Endothelial cell (in vitro differentiated cells): ENCODE measurements around the gene ALOX5. TPM values are rescaled to one million over a fixed set of nuclear protein-coding genes. Genes with fewer than 3 reads are reported as not detected.

ENCODE experiments used
- DNase-seq: peaks from one replicate; pipeline ENCODE4 v3.0.0; 2021; ENCODE audit warnings: low spot score
- H3K27ac Mint-ChIP-seq: one replicate; pipeline ENCODE4 v1.8.0; 2021; ENCODE audit warnings: mixed read lengths, inconsistent platforms; ENCODE audit not compliant: unreplicated experiment
- H3K27me3 Mint-ChIP-seq: one replicate; pipeline ENCODE4 v1.8.0; 2021; ENCODE audit warnings: mild to moderate bottlenecking, moderate library complexity, mixed read lengths, inconsistent platforms; ENCODE audit not compliant: unreplicated experiment
- H3K36me3 Mint-ChIP-seq: one replicate; pipeline ENCODE4 v1.8.0; 2021; ENCODE audit warnings: mild to moderate bottlenecking, low read depth, mixed read lengths, inconsistent platforms; ENCODE audit not compliant: unreplicated experiment
- H3K4me1 Mint-ChIP-seq: one replicate; pipeline ENCODE4 v1.8.0; 2021; ENCODE audit warnings: mild to moderate bottlenecking, mixed read lengths, inconsistent platforms; ENCODE audit not compliant: unreplicated experiment
- H3K4me3 Mint-ChIP-seq: one replicate; pipeline ENCODE4 v1.8.0; 2021; ENCODE audit warnings: mild to moderate bottlenecking, mixed read lengths, inconsistent platforms; ENCODE audit not compliant: unreplicated experiment
- H3K9me3 Mint-ChIP-seq: one replicate; pipeline ENCODE4 v1.8.0; 2021; ENCODE audit warnings: mixed read lengths, inconsistent platforms; ENCODE audit not compliant: unreplicated experiment
- total RNA-seq: library from RNA; stranded (reverse); fragmentation: NEBNext Ultra II Directional; extraction: Animal tissue kit (Norgen Biotek cat#: 25700); gene quantifications from one replicate; pipeline ENCODE4 v1.2.1, GENCODE V29; 2021; ENCODE audit not compliant: unreplicated experiment
- TF ChIP-seq, protein P1 (sequence below): fragments of 200-600 bp; sonication (generic); IDR thresholded peaks from one replicate; pipeline ENCODE4 v1.5.0; 2021; ENCODE audit warnings: antibody characterized with exemption; ENCODE audit not compliant: unreplicated experiment

Gene ALOX5
- total RNA-seq, 1 donor from 2014 or later, result 0.18 TPM

GRCh38 chr10:45457487-45457886, 83.5 kb downstream of the ALOX5 start:
- Mint-ChIP-seq H3K9me3 (no peaks in the 10 kb centered on the region), H3K36me3 (peaks cover 44% of the 10 kb centered on the region), H3K4me1 (peaks cover 5% of the 10 kb centered on the region), H3K27me3 (peaks cover 4% of the 10 kb centered on the region), H3K27ac (no peak overlapping the region), H3K4me3 (no peak overlapping the region)
- no peak for DNase-seq
- TF ChIP-seq, protein P1, sequence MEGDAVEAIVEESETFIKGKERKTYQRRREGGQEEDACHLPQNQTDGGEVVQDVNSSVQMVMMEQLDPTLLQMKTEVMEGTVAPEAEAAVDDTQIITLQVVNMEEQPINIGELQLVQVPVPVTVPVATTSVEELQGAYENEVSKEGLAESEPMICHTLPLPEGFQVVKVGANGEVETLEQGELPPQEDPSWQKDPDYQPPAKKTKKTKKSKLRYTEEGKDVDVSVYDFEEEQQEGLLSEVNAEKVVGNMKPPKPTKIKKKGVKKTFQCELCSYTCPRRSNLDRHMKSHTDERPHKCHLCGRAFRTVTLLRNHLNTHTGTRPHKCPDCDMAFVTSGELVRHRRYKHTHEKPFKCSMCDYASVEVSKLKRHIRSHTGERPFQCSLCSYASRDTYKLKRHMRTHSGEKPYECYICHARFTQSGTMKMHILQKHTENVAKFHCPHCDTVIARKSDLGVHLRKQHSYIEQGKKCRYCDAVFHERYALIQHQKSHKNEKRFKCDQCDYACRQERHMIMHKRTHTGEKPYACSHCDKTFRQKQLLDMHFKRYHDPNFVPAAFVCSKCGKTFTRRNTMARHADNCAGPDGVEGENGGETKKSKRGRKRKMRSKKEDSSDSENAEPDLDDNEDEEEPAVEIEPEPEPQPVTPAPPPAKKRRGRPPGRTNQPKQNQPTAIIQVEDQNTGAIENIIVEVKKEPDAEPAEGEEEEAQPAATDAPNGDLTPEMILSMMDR, result no peak

GRCh38 chr10:45460235-45460878, 86.3 kb downstream of the ALOX5 start:
- Mint-ChIP-seq H3K36me3 (peaks cover 36% of the 10 kb centered on the region), H3K4me3 (no peak overlapping the region), H3K4me1 (peaks cover 6% of the 10 kb centered on the region), H3K27me3 (peaks cover 2% of the 10 kb centered on the region), H3K27ac (no peak overlapping the region), H3K9me3 (no peaks in the 10 kb centered on the region)
- no peak for DNase-seq
- TF ChIP-seq, protein P1, result no peak

DNA sequence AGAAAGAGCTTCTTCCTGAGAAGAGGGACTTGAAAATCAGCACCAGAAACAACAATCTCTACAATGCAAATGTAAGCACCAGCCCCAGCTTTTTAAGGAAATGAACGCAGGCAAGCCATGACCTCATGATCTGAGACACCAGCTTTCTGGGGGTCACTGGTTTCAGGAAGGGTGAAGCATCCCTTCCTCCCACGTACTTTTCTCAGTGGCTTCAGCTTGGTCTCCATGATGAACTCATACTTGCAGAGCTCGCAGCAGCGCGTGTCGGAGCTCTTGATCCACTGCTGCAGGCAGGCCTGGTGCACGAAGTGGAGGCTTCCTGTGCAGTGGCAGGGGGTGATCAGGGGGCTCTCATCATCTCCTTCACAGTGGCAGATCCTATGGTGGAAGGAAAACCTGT, 87.0 kb downstream of the ALOX5 start:
- Mint-ChIP-seq H3K36me3 (peaks cover 29% of the 10 kb centered on the region), H3K27me3 (peaks cover 2% of the 10 kb centered on the region), H3K9me3 (no peaks in the 10 kb centered on the region), H3K4me3 (no peak overlapping the region), H3K27ac (no peak overlapping the region), H3K4me1 (peaks cover 6% of the 10 kb centered on the region)
- no peak for DNase-seq
- TF ChIP-seq, protein P1, result no peak

- TF ChIP-seq, protein P1, result no peak
- H3K27me3 Mint-ChIP-seq, result peaks cover 2% of the 10 kb centered on the region
- no peak overlapping the region for H3K27ac Mint-ChIP-seq
Observed at GRCh38 chr10:45463244-45464116, 89.5 kb downstream of the ALOX5 start.

DNA sequence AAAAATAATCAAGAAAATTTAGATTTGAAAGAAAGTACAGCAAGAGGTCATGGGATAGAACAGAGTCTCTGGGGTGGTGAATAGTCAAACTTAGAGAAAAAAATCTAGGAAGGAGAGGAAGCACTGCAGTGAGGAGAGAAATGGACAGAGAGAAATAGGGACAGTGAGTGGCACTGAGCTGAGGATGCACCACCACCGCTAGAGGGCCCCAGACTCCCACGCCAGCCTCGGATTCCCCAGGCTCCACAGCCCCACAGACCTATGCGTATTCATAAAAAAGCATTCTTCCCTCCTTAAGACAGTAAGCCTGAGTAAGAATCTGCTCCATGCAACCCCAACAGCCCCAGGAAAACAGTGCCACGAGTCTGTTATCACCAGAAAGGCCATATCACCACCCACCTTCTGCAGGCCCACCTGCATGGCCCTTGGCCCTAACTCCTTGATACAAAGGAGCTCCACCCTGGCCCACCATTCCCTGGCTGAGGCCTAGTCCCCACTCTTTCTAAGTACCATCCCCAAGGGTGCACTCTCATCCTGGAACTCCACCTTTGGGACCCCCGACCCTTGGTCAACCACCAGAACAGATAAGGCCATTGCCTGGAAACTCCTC, 91.0 kb downstream of the ALOX5 start:
- H3K4me1 Mint-ChIP-seq, result peaks cover 17% of the 10 kb centered on the region
- TF ChIP-seq, protein P1, result peak; percentile 76
- H3K36me3 Mint-ChIP-seq, result peaks cover 11% of the 10 kb centered on the region
- H3K27me3 Mint-ChIP-seq, result peaks cover 2% of the 10 kb centered on the region
- H3K9me3 Mint-ChIP-seq, result no peaks in the 10 kb centered on the region
- H3K4me3 Mint-ChIP-seq, result no peak overlapping the region
- DNase-seq, result peak; percentile 86
- peak overlapping the region; percentile 11 for H3K27ac Mint-ChIP-seq

More at GRCh38 chr10:45463244-45464116, 89.5 kb downstream of the ALOX5 start:
- Mint-ChIP-seq H3K4me1 (peaks cover 15% of the 10 kb centered on the region), H3K9me3 (no peaks in the 10 kb centered on the region), H3K4me3 (no peak overlapping the region), H3K36me3 (peaks cover 13% of the 10 kb centered on the region)
- DNase-seq, result no peak
